ENCODE data around the gene SLCO4C1. TPM values are rescaled to one million over a fixed set of nuclear protein-coding genes. Genes with fewer than 3 reads are reported as not detected.

Gene SLCO4C1
- total RNA-seq, 4 donors from 2014 or later: 0.45 to 1.3 (median 0.72) TPM

- no peaks in the 10 kb centered on the region for H3K27me3 ChIP-seq
- TF ChIP-seq CTCF (IDR thresholded peaks at IDR 0.05): no peak
- H3K4me3 ChIP-seq (replicated peaks in 1 of 3): no peak overlapping the region
- no peak for DNase-seq
- no peak overlapping the region for H3K27ac ChIP-seq
- WGBS, 2 donors: 83 to 91% methylated on average over 2 of the region's 2 CpGs
- intact Hi-C loops (cut with DNase I): no loop called here
- H3K4me1 ChIP-seq: no peaks in the 10 kb centered on the region
- no peaks in the 10 kb centered on the region for H3K9me3 ChIP-seq
- no peaks in the 10 kb centered on the region for H3K36me3 ChIP-seq
Observed at GRCh38 chr5:102313912-102314311, 17.8 kb upstream of the SLCO4C1 start.

DNA sequence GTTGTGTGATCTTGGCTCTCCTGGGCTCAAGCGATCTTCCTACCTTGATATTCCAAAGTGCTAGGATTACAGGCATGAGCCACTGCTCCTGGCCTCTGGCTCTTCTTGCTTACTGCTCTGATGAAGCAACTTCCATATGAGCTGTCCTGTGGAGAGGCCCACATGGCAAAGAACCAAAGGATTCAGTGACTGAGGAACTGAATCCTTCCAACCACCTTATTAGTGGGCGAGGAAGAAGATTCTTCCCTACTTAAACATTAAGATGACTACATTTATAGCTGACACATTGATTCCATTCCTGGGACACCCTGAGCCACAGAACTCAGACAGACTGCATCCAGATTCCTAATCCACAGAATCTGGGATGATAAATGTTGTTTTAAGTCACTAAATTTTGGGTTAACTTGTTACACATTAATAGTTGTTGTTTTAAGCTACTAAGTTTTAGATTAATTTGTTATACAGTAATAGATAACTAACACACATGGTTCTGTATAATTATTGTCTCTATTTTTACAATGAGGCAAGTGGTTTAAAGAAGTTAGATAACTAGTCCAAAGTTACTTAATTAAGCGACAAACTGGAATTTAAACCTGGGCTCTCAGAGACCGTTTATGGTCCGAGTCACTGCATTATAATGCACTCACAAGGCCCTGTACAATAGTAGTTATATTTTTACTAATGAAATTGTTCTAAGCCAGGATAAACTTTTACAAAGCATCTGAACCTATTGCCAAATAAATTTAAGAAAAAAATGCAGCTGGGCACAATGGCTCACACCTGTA lies 16.7 kb upstream of the SLCO4C1 start:
- no peak overlapping the region for H3K4me3 ChIP-seq (replicated peaks in 1 of 3)
- TF ChIP-seq POLR2A (IDR thresholded peaks at IDR 0.05): no peak
- TF ChIP-seq CTCF (IDR thresholded peaks at IDR 0.05): no peak
- no peak overlapping the region for H3K27ac ChIP-seq
- no peaks in the 10 kb centered on the region for H3K9me3 ChIP-seq
- H3K27me3 ChIP-seq: no peaks in the 10 kb centered on the region
- 95 to 96% methylated on average over 5 of the region's 5 CpGs for WGBS, 2 donors
- intact Hi-C loops (cut with DNase I): no loop called here
- H3K36me3 ChIP-seq: no peaks in the 10 kb centered on the region
- DNase-seq: no peak
- no peaks in the 10 kb centered on the region for H3K4me1 ChIP-seq

DNA sequence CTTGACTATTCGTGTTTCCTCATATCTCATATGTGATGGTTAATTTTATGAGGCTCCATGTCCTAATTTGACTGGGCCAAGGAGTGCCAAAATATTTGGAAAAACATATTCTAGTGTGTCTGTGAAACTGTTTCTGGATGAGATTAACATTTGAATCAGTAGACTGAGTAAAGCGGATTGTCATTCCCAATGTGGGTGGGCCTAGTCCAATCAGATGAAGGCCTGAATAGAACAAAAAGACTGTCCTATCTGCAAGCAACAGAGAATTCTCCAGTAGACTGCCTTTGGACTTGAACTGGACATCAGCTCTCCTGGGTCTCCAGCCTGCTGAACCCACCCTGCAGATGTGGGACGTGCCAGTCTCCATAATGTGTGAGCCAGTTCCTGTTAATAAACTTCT lies 13.5 kb upstream of the SLCO4C1 start:
- WGBS, 2 donors: 92% methylated on average over 3 of the region's 3 CpGs
- no peak for DNase-seq
- Histone ChIP-seq H3K4me3 (replicated peaks in 1 of 3) (no peak overlapping the region), H3K27ac (no peak overlapping the region), H3K27me3 (no peaks in the 10 kb centered on the region), H3K9me3 (no peaks in the 10 kb centered on the region), H3K36me3 (no peaks in the 10 kb centered on the region), H3K4me1 (no peaks in the 10 kb centered on the region)
- intact Hi-C loops (cut with DNase I): no loop called here
- TF ChIP-seq POLR2A (IDR thresholded peaks at IDR 0.05) (no peak), CTCF (IDR thresholded peaks at IDR 0.05) (no peak)

DNA sequence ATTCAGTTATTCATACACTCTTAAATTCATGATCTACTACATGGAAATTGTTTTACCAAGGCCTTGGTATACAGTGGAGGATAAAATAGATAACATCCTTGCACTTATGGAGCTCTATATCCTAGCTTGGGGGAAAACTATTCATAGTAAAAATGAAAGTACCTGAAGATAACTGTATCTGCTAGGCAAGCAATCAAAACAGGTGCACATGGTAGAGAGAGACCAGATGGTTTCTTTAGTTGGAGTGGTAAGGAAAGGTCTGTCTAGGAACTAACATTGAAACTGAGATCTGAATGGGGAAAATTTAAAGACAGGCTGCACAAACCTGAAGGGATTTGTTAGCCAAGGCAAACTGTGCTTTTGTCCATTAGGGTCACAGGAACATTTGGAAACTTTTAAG lies 11.1 kb upstream of the SLCO4C1 start:
- H3K4me3 ChIP-seq (replicated peaks in 1 of 3): no peak overlapping the region
- no peak overlapping the region for H3K27ac ChIP-seq
- H3K4me1 ChIP-seq: no peaks in the 10 kb centered on the region
- TF ChIP-seq POLR2A (IDR thresholded peaks at IDR 0.05) (no peak), CTCF (IDR thresholded peaks at IDR 0.05) (no peak)
- intact Hi-C loops (cut with DNase I): no loop called here
- no peak for DNase-seq
- no peaks in the 10 kb centered on the region for H3K9me3 ChIP-seq
- H3K27me3 ChIP-seq: no peaks in the 10 kb centered on the region
- no peaks in the 10 kb centered on the region for H3K36me3 ChIP-seq

DNA sequence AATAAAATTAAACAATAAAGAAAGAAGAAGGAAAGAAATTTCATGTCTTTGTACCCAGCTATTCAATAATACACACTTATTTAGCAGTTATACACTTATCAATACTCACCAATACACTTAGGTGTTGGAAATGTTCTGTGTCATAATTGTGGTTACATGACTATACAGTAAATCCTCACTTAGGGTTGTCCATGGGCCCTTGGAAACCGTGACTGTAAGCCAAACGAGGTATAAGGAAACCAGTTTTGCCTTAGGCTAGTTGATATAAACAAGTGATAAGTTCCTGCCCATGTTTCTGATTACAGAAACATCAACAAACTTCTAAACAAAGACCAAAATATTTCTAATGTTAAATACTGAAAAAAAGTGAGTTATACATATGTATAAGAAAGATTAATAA lies 10.0 kb upstream of the SLCO4C1 start:
- Histone ChIP-seq H3K4me3 (replicated peaks in 1 of 3) (no peak overlapping the region), H3K36me3 (no peaks in the 10 kb centered on the region), H3K4me1 (no peaks in the 10 kb centered on the region), H3K27me3 (no peaks in the 10 kb centered on the region), H3K27ac (no peak overlapping the region), H3K9me3 (no peaks in the 10 kb centered on the region)
- intact Hi-C loops (cut with DNase I): no loop called here
- WGBS, 2 donors: 62 to 65% methylated on average over 2 of the region's 2 CpGs
- TF ChIP-seq CTCF (IDR thresholded peaks at IDR 0.05) (no peak), POLR2A (IDR thresholded peaks at IDR 0.05) (no peak)
- no peak for DNase-seq
